Left lung (tissue), 10 donors: ENCODE results near the gene SEMA4F. TPM values are rescaled to one million over a fixed set of nuclear protein-coding genes. Genes with fewer than 3 reads are reported as not detected.

Source experiments
- ATAC-seq: fragments of 200-7000 bp; cut with Tn5 transposase; one replicate; pipeline ENCODE4 v1.9.1; 2020; ENCODE audit warnings: moderate library complexity
- DNase-seq, 4 donors: peaks; one replicate each; pipeline ENCODE4 v3.0.0-alpha.2; 2013 to 2020
- H3K27ac ChIP-seq, 2 donors: fragments of 200-600 bp; sonication (generic) in 1 of 2; one replicate each; pipeline versions ENCODE4 v1.5.0 to v1.8.0; 2020 to 2021
- H3K27me3 ChIP-seq, 2 donors: fragments of 200-600 bp; sonication (generic) in 1 of 2; one replicate each; pipeline versions ENCODE4 v1.5.0 to v1.8.0; 2020 to 2021
- H3K36me3 ChIP-seq, 2 donors: fragments of 200-600 bp; sonication (generic) in 1 of 2; one replicate each; pipeline versions ENCODE4 v1.5.0 to v1.8.0; 2020 to 2021
- H3K4me1 ChIP-seq, 2 donors: fragments of 200-600 bp; one replicate each; pipeline ENCODE4 v1.8.0; 2021
- H3K4me3 ChIP-seq, 2 donors: fragments of 200-600 bp; sonication (generic) in 1 of 2; one replicate each; pipeline versions ENCODE4 v1.5.0 to v1.8.0; 2020 to 2021; ENCODE audit warnings: mild to moderate bottlenecking in 1 of 2
- H3K9me3 ChIP-seq, 2 donors: fragments of 200-600 bp; sonication (generic) in 1 of 2; one replicate each; pipeline versions ENCODE4 v1.5.0 to v1.8.0; 2020 to 2021
- intact Hi-C, 2 donors: fragments of 100-400 bp; cut with DNase I; formaldehyde crosslinking; loops; one replicate each; pipeline versions ENCODE4 v1.11.2 to v1.14.2; 2022
- polyA plus RNA-seq, 6 donors: library from polyadenylated mRNA; unstranded; fragments of 120-200 nt; gene quantifications; one replicate each; pipeline ENCODE4 v1.2.1, GENCODE V29; 2013; ENCODE audit not compliant: insufficient read length in 6 of 6
- total RNA-seq, 2 donors: library from RNA; stranded (reverse); fragmentation: NEBNext Ultra II Directional; extraction: Animal tissue kit (Norgen Biotek cat#: 25700); gene quantifications; one replicate each; pipeline ENCODE4 v1.2.1, GENCODE V29; 2021
- TF ChIP-seq, protein P1 (sequence below), 2 donors: fragments of 200-600 bp; sonication (generic) in 1 of 2; IDR thresholded peaks; one replicate each; pipeline versions ENCODE4 v1.5.0 to v1.8.0; 2021; ENCODE audit warnings: antibody characterized with exemption in 2 of 2
- donor health status: DM: no; HTN: yes; CAD: no.
- donor health status: DM: no; HTN: no; CAD: no.

SEMA4F gene
- total and polyA plus RNA-seq, 8 donors: 6.0 to 23.8 (median 6.8) TPM

DNA sequence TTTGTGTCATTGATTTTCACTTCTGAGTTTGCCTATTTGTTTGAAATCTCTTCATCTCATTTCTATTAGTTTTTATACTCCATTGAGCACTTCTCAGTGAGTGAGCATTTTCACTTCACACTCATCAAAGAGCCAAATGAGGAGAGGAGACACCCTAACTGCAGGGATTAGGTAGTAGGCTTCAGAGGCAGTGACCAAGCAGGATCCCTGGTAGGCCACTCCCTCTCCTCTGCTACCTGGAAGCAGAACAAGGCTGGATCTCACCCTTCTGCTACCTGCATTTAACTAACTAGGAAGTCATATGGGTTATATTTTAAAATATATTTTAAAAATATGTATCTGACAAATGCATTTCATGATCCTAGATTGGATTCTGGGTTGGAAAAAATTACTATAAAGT is 52.7 kb downstream of the SEMA4F start:
- Histone ChIP-seq H3K27ac (no peak overlapping the region), H3K36me3 (no peaks in the 10 kb centered on the region), H3K4me3 (no peak overlapping the region), H3K4me1 (no peaks in the 10 kb centered on the region), H3K9me3 (no peaks in the 10 kb centered on the region), H3K27me3 (no peaks in the 10 kb centered on the region)
- ATAC-seq (peak; percentile 55), DNase-seq (no peak)
- TF ChIP-seq, protein P1, sequence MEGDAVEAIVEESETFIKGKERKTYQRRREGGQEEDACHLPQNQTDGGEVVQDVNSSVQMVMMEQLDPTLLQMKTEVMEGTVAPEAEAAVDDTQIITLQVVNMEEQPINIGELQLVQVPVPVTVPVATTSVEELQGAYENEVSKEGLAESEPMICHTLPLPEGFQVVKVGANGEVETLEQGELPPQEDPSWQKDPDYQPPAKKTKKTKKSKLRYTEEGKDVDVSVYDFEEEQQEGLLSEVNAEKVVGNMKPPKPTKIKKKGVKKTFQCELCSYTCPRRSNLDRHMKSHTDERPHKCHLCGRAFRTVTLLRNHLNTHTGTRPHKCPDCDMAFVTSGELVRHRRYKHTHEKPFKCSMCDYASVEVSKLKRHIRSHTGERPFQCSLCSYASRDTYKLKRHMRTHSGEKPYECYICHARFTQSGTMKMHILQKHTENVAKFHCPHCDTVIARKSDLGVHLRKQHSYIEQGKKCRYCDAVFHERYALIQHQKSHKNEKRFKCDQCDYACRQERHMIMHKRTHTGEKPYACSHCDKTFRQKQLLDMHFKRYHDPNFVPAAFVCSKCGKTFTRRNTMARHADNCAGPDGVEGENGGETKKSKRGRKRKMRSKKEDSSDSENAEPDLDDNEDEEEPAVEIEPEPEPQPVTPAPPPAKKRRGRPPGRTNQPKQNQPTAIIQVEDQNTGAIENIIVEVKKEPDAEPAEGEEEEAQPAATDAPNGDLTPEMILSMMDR (IDR thresholded peaks at IDR 0.05): no peak
- intact Hi-C loops: no loop called here

DNA sequence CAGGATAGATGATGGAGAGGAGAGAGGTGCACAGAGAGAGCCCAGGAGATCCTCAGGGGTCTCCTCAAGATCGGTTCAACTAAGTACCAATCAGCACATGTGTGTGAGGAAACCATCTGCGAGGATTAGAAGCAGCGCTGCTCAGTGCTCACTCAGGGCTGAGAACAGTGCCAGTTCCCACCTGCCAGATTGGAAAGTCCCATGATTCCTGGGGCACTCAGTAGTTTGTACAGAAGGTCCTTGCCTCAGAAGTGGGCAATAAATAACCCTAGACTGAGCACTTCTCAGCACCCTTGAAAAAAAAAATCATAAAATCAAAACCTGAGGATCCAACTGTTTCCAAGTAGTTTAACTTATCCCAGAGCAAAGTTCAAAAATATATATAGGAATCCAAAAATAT is 53.8 kb downstream of the SEMA4F start:
- Histone ChIP-seq H3K27me3 (no peaks in the 10 kb centered on the region), H3K36me3 (no peaks in the 10 kb centered on the region), H3K27ac (no peak overlapping the region), H3K4me1 (no peaks in the 10 kb centered on the region), H3K4me3 (no peak overlapping the region), H3K9me3 (no peaks in the 10 kb centered on the region)
- intact Hi-C loops: no loop called here
- TF ChIP-seq, protein P1 (IDR thresholded peaks at IDR 0.05): no peak
- ATAC-seq (peak; percentile 90), DNase-seq (peak in 1 of 4 donors; percentile 41)

DNA sequence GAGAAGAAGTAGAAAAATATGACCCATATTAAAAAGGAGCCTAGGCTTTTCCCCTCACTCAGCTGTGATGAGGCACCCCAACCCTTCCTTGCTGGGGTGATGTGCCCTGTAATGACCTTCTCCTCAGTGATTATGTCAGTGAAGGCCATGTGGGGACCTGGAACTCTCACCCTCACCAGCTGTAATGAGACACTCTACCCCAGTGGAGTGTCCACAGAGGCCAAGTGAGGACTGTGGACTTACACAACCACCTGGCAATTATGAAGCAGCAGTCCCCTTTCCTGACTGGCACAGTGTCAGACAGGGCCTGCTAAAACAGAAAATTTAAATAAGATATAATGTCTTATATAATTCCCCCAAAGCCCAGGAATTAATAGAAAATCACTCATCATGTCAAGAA is 54.2 kb downstream of the SEMA4F start:
- Histone ChIP-seq H3K4me1 (no peaks in the 10 kb centered on the region), H3K4me3 (no peak overlapping the region), H3K36me3 (no peaks in the 10 kb centered on the region), H3K27me3 (no peaks in the 10 kb centered on the region), H3K9me3 (no peaks in the 10 kb centered on the region), H3K27ac (no peak overlapping the region)
- TF ChIP-seq, protein P1 (IDR thresholded peaks at IDR 0.05): no peak
- intact Hi-C loops: no loop called here
- peak in 1 of 4 donors; percentile 41 for DNase-seq
- ATAC-seq: peak; percentile 77

DNA sequence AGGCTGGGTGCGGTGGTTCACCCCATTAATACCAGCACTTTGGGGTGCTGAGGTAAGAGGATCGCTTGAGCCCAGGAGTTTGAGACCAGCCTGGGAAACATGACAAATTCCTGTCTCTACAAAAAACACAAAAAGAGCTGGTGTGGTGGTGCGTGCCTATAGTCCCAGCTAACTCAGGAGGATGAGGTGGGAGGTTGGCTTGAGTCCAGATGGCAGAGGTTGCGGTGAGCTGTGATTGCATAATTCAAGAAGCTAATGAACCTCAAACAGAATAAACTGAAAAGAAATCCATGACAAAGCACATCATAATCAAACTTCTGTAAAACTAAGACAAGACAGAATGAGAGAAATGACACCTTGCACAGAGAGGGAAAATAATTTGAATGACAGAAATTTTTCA is 54.8 kb downstream of the SEMA4F start:
- Histone ChIP-seq H3K4me3 (no peak overlapping the region), H3K27ac (no peak overlapping the region), H3K27me3 (no peaks in the 10 kb centered on the region), H3K9me3 (no peaks in the 10 kb centered on the region), H3K36me3 (no peaks in the 10 kb centered on the region), H3K4me1 (no peaks in the 10 kb centered on the region)
- intact Hi-C loops: no loop called here
- ATAC-seq (peak; percentile 10), DNase-seq (no peak)
- TF ChIP-seq, protein P1 (IDR thresholded peaks at IDR 0.05): no peak

DNA sequence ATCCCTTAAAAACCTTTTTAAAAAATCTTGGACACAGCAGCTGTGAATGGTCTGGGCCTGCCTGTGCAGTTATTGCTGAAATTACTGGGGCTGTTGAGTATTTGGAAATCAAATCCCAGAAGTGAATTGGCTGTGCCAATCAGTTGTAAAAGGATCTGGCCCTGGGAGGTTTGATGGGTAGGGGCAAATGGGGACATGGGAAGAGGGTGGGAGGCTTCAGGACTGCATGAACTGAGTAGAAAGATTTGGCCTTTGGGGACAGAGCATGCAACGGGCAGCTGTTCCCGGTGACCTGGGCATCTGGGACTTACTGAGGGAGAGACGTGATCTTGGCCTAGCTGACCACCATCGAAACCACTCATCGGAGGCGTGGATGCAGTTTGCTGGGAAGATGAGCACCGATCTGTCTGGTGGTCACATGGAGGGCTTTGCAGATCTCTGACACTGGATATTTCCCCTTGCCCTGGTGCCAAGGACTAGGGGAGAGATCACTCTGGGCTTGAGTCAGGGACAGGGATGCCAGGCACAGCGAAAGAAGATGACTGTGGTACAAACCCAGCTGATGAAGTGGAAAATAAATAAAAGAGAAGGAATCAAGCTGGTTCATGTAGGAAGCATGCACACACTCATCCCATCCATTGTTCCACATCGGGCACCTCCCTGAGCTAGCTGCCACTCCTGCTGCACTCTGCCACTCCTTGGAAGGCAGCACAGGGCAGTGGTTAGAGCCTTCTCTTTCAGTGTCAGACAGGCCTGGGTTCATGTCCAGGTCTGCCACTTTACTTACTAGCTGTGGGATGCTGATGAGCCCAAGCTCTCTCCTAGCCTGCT is 58.4 kb downstream of the SEMA4F start:
- no peaks in the 10 kb centered on the region for H3K36me3 ChIP-seq
- peaks cover 0 to 6% of the 10 kb centered on the region in 2 donors for H3K4me1 ChIP-seq
- ATAC-seq (no peak), DNase-seq (no peak)
- no peaks in the 10 kb centered on the region for H3K9me3 ChIP-seq
- no peak overlapping the region for H3K4me3 ChIP-seq
- TF ChIP-seq, protein P1 (IDR thresholded peaks at IDR 0.05): no peak
- no peak overlapping the region for H3K27ac ChIP-seq
- H3K27me3 ChIP-seq: peaks cover 0 to 11% of the 10 kb centered on the region in 2 donors
- intact Hi-C loops: loop anchor here (5.0 kb wide), 1 partner anchor 165 kb away; no protein-coding TSS in a partner anchor
